Raji (cell line): ENCODE data around the gene TRMT2A.

Experiments used
- POLR2A ChIP-seq: IDR thresholded peaks from 2 replicates; pipeline ENCODE4 v1.6.1; 2011; ENCODE audit warnings: low read depth, low read length, control low read depth; ENCODE audit not compliant: insufficient read depth

Gene TRMT2A, protein sequence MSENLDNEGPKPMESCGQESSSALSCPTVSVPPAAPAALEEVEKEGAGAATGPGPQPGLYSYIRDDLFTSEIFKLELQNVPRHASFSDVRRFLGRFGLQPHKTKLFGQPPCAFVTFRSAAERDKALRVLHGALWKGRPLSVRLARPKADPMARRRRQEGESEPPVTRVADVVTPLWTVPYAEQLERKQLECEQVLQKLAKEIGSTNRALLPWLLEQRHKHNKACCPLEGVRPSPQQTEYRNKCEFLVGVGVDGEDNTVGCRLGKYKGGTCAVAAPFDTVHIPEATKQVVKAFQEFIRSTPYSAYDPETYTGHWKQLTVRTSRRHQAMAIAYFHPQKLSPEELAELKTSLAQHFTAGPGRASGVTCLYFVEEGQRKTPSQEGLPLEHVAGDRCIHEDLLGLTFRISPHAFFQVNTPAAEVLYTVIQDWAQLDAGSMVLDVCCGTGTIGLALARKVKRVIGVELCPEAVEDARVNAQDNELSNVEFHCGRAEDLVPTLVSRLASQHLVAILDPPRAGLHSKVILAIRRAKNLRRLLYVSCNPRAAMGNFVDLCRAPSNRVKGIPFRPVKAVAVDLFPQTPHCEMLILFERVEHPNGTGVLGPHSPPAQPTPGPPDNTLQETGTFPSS

DNA sequence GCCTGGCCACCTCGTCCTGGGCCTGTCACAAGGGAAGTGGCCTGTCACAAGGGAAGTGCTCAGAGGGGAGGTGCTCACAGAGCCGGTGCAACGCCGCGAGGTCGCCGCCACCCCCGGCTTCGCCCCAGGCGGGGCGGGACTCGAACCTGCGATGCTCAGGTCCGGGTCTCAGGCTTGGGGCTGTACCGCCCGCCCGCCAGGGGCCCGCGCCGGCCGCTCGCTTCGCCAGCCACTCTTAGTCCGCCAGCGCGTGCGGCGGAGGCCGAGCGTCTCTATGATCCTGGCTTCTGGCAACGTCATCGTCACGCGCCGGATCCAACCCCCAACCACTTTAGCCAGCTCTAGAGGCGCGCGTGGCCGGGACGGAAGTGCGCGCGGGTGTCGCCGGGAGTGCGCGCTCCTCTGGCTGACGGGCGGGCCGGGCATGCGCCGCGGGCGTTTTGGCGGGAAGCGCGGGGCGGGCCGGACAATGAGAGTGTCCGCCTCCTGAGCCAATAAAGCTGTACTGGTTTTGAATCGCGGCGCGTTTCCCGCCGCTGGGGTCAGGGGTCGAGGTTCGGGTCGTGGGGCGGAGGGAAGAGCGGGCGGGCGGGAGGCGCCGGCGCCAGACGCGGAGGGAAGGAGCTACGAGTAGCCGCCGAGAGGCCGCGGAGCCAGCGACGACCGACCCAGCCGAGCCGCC lies at the start of gene TRMT2A:
Gene TRMT2A, minus strand, starts transcription at position 276 of the 682 bp plus-strand sequence. CDS start 320 bp downstream, outside the sequence.
- TF ChIP-seq POLR2A = peak; percentile 59; the same call in 1 of the 2 replicates

DNA sequence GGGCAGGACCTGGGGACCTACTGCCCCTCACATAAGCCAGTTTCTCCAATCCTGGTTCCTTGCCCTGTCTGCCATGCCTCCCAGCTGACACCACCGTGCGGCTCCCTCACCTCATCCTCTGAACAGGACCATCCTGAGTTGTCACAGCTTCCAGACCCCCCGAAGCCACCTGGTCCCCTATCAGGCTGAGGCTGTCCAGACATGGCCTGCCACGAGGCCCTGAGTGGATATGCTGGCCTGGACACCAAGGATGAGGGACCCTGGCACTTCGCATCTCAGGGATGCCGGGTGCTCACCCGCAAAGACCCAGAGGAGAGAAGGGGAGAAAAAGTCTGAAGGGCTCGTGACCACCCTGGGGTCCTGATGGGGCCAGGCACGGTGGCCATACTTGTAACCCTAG lies 49.7 kb upstream of the TRMT2A start:
- no peak for TF ChIP-seq POLR2A

GRCh38 chr22:20165913-20166312 lies 48.9 kb upstream of the TRMT2A start:
- TF ChIP-seq POLR2A = no peak

GRCh38 chr22:20165421-20165820 lies 48.4 kb upstream of the TRMT2A start:
- no peak for TF ChIP-seq POLR2A

DNA sequence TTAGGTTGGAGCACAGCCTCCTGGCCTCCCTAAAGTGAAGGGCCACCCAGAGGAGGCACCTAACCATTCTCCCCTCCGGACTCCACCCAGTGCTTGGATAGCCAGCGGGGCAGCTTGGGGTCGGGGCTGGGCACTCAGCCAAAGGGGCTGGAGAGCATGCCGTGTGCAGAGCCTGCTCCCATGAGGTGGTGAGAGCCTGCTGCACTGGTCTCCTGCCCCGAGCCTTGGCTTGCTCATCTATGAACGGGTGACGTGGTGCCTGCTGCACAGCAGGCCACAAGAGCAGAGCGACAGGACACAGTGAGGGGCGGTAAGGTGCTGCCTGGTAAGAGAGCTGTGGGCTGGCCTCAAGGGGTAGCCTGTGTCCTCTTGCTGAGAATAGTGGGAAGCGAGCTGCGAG lies 47.8 kb upstream of the TRMT2A start:
- TF ChIP-seq POLR2A = no peak

DNA sequence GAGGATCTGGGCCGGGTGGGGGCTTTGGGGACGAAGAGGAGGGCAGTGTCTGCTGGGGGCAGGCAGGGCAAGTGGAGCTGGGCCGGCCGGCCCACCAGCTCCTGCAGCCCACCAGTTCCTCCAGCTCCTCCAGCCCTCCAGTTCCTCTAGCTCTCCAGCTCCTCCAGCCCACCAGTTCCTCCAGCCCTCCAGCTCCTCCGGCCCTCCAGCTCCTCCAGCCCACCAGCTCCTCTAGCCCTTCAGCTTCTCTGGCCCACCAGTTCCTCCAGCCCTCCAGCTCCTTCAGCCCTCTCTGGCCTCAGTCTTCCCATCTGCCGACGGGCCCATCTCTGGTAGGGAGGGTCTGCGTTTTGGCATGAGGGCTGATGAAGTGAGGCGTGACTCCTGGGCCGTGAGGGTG lies 43.0 kb upstream of the TRMT2A start:
- TF ChIP-seq POLR2A = no peak

DNA sequence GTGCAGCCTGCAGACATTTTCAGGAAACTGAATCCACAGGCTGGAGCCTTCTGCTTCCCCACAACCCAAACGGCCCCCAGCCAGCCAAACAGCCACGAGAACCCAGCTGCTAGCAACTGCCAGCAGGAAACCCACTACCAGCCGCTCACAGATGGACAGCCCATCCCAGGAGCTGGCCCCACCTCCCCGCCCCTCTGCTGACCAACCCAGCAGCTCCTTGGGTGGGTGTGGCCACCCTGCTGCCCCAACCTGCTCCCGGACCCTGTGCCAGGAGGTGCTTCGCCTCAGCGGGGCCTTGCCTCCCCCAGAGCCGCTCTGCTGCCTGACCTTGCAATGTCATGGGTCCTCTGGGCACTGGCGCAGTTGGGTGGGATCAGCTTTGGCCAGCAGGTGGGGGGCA lies 42.0 kb upstream of the TRMT2A start:
- TF ChIP-seq POLR2A = no peak

- TF ChIP-seq POLR2A = no peak
These were observed 41.5 kb upstream of the TRMT2A start for GRCh38 chr22:20158391-20159036.

GRCh38 chr22:20157430-20158183 lies 40.6 kb upstream of the TRMT2A start:
- TF ChIP-seq POLR2A = no peak

DNA sequence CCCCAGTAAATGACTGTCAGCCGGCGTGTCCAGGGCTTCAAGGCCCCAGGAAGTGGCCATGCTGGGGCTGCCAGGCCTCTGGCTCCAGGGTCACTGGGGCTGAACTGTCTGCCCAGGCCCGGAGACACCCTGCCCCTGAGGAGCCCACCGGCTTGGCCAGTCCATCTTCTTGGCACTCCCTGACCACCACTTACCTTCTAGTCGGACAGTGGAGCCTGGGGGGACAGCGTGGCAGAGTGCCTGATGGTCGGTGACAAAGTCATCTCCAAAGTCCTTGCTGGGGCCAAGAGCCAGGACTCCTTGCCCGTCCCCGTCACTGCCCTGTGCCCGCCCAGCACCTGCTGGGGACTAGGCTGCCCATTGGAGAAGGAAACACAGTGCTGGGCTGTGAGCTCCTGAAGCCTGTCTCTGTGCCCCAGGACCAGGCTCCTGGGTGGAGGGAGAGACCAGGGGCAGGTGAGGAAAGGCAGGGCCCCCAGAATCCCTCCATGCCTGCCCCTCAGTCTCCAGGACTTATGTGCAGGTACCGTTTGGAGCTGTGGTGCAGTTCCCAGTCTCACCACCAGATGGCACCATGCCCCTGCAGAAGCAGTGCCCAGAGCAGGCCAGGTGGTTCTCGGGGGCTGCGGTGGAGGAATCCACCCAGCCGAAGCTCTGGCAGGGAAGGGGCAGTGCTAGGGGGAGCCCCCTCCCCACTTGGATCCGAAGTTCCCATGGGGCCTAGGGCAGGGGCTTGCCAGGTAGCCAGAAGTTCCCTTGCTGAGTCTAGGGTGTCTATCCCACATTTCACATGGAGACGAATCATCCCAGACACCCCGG lies 39.8 kb upstream of the TRMT2A start:
- TF ChIP-seq POLR2A = no peak

GRCh38 chr22:20156042-20156389 lies 39.0 kb upstream of the TRMT2A start:
- TF ChIP-seq POLR2A = no peak

- TF ChIP-seq POLR2A = no peak
These were observed 38.5 kb upstream of the TRMT2A start for GRCh38 chr22:20155330-20156041.

DNA sequence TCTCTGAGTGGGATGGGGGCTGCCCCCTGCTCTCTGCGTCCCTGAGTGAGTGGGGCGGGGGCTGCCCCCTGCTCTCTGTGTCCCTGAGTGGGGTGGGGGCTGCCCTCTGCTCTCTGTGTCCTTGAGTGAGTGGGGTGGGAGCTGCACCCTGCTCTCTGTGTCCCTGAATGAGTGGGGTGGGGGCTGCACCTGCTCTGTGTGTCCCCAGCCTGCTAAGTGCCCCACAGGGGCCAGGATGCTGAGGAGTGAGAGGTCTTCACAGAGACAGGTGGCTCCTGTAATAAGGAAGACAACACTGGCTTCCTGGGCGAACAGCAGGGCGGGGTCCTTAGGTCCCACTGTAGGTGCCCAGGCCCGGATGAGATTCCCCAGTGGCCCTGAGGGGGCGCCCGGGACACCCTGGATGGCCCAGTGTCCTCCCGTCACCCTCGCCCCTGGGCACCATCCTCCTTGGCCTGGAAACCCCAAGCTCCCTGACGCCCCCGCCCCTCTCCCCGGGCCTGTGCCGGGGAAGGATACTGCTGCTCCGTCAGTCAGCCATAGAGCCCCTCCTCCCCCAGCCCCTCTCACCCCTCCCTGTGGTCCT lies 37.7 kb upstream of the TRMT2A start:
- no peak for TF ChIP-seq POLR2A
